GM23248 (cell line): ENCODE results near the gene ANKRD11.

Source experiments
- EZH2 ChIP-seq: fragments of 200-600 bp; sonication (generic); IDR thresholded peaks from 2 replicates; pipeline ENCODE4 v1.6.1; 2018; ENCODE audit warnings: antibody characterized with exemption, mild to moderate bottlenecking; ENCODE audit not compliant: insufficient read depth, poor library complexity, severe bottlenecking
- EZH2phosphoT487 ChIP-seq: fragments of 200-600 bp; sonication (generic); IDR thresholded peaks from 2 replicates; pipeline ENCODE4 v1.6.1; 2018; ENCODE audit warnings: antibody characterized with exemption, moderate library complexity, mild to moderate bottlenecking, low read depth; ENCODE audit not compliant: insufficient read depth

DNA sequence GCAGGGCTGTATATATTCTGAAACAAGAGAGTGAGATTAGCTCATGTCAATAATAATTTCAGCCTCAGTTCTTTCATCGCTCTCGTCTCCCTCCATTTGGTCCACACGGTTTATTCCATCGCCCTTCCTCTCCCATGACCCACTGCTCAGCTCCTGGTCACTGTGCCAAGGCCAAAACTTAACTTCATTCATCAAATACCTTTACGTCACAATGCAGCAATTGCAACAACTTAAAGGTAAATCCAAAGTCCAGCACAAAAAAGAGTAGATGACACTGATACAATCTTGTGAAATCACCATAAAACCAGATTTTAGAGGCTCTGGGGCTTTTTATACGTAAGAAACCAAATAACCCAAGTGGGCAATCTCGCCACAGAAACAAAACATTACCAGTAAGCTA is 72.0 kb downstream of the ANKRD11 start:
- TF ChIP-seq EZH2 = no peak
- no peak for TF ChIP-seq EZH2phosphoT487
